ENCODE results near the gene INTS1. TPM values are rescaled to one million over a fixed set of nuclear protein-coding genes. Genes with fewer than 3 reads are reported as not detected.

INTS1 gene
- polyA plus RNA-seq, 3 donors: 44.8 to 54.7 (median 49.1) TPM

GRCh38 chr7:1496531-1497292 lies 7.5 kb downstream of the INTS1 start:
- no peak overlapping the region for H3K27ac ChIP-seq (ENCODE audit: low read depth, low read length)
- 93 to 95% (median 94%) methylated on average over 33 of the region's 33 CpGs for WGBS, 3 donors

GRCh38 chr7:1495564-1496242 lies 8.5 kb downstream of the INTS1 start:
- 89 to 93% (median 92%) methylated on average over 29 to 34 of the region's 34 CpGs for WGBS, 3 donors

GRCh38 chr7:1494866-1495563 lies 9.2 kb downstream of the INTS1 start:
- WGBS, 3 donors: 91 to 96% (median 93%) methylated on average over 27 of the region's 27 CpGs
- no peak overlapping the region for H3K27ac ChIP-seq (ENCODE audit: low read depth, low read length)

More at GRCh38 chr7:1495564-1496242, 8.5 kb downstream of the INTS1 start:
- H3K27ac ChIP-seq (ENCODE audit: low read depth, low read length): no peak overlapping the region

GRCh38 chr7:1494447-1494846 lies 9.7 kb downstream of the INTS1 start:
- 88 to 93% (median 92%) methylated on average over 21 to 25 of the region's 25 CpGs for WGBS, 3 donors
- no peak overlapping the region for H3K27ac ChIP-seq (ENCODE audit: low read depth, low read length)

- no peak overlapping the region for H3K27ac ChIP-seq (ENCODE audit: low read depth, low read length)
- WGBS, 3 donors: 97% methylated on average over 25 to 26 of the region's 26 CpGs
Observed at GRCh38 chr7:1493571-1493970, 10.6 kb downstream of the INTS1 start.

- WGBS, 3 donors: 89 to 95% (median 94%) methylated on average over 20 of the region's 20 CpGs
- H3K27ac ChIP-seq (ENCODE audit: low read depth, low read length): no peak overlapping the region
Observed at GRCh38 chr7:1493129-1493528, 11.1 kb downstream of the INTS1 start.

- WGBS, 3 donors: 87 to 98% (median 93%) methylated on average over 17 to 33 of the region's 33 CpGs
- no peak overlapping the region for H3K27ac ChIP-seq (ENCODE audit: low read depth, low read length)
Observed at GRCh38 chr7:1492640-1493039, 11.5 kb downstream of the INTS1 start.

GRCh38 chr7:1492221-1492620 lies 12.0 kb downstream of the INTS1 start:
- no peak overlapping the region for H3K27ac ChIP-seq (ENCODE audit: low read depth, low read length)
- WGBS, 3 donors: 93 to 94% (median 93%) methylated on average over 10 of the region's 10 CpGs

GRCh38 chr7:1490837-1491236 lies 13.4 kb downstream of the INTS1 start:
- no peak overlapping the region for H3K27ac ChIP-seq (ENCODE audit: low read depth, low read length)
- WGBS, 3 donors: 91 to 94% (median 93%) methylated on average over 19 of the region's 19 CpGs

- WGBS, 3 donors: 95 to 99% (median 96%) methylated on average over 18 of the region's 18 CpGs
- H3K27ac ChIP-seq (ENCODE audit: low read depth, low read length): no peak overlapping the region
Observed at GRCh38 chr7:1489336-1489735, 14.9 kb downstream of the INTS1 start.

- WGBS, 3 donors: 84 to 91% (median 89%) methylated on average over 19 to 20 of the region's 20 CpGs
Observed at GRCh38 chr7:1488016-1488415, 16.2 kb downstream of the INTS1 start.

GRCh38 chr7:1487466-1487865 lies 16.7 kb downstream of the INTS1 start:
- 90 to 95% (median 92%) methylated on average over 21 to 25 of the region's 25 CpGs for WGBS, 3 donors
- H3K27ac ChIP-seq (ENCODE audit: low read depth, low read length): no peak overlapping the region

More at GRCh38 chr7:1488016-1488415, 16.2 kb downstream of the INTS1 start:
- no peak overlapping the region for H3K27ac ChIP-seq (ENCODE audit: low read depth, low read length)

GRCh38 chr7:1486571-1486970 lies 17.6 kb downstream of the INTS1 start:
- H3K27ac ChIP-seq (ENCODE audit: low read depth, low read length): no peak overlapping the region
- WGBS, 3 donors: 89 to 96% (median 95%) methylated on average over 21 to 23 of the region's 23 CpGs

- no peak overlapping the region for H3K27ac ChIP-seq (ENCODE audit: low read depth, low read length)
- 94 to 98% (median 97%) methylated on average over 19 of the region's 19 CpGs for WGBS, 3 donors
Observed at GRCh38 chr7:1485156-1485555, 19.0 kb downstream of the INTS1 start.

GRCh38 chr7:1484569-1484968 lies 19.6 kb downstream of the INTS1 start:
- WGBS, 3 donors: 90 to 94% (median 91%) methylated on average over 9 to 12 of the region's 12 CpGs
- no peak overlapping the region for H3K27ac ChIP-seq (ENCODE audit: low read depth, low read length)

- 92 to 96% (median 94%) methylated on average over 64 to 65 of the region's 65 CpGs for WGBS, 3 donors
Observed at GRCh38 chr7:1483536-1484505, 20.4 kb downstream of the INTS1 start.

GRCh38 chr7:1483079-1483478 lies 21.1 kb downstream of the INTS1 start:
- 85 to 94% (median 88%) methylated on average over 21 to 22 of the region's 22 CpGs for WGBS, 3 donors
- H3K27ac ChIP-seq (ENCODE audit: low read depth, low read length): no peak overlapping the region

More at GRCh38 chr7:1483536-1484505, 20.4 kb downstream of the INTS1 start:
- no peak overlapping the region for H3K27ac ChIP-seq (ENCODE audit: low read depth, low read length)

- 89 to 95% (median 91%) methylated on average over 20 of the region's 20 CpGs for WGBS, 3 donors
- H3K27ac ChIP-seq (ENCODE audit: low read depth, low read length): no peak overlapping the region
Observed at GRCh38 chr7:1481300-1481699, 22.9 kb downstream of the INTS1 start.
